Measurements from ENCODE around the gene C9orf153.

Gene C9orf153

DNA sequence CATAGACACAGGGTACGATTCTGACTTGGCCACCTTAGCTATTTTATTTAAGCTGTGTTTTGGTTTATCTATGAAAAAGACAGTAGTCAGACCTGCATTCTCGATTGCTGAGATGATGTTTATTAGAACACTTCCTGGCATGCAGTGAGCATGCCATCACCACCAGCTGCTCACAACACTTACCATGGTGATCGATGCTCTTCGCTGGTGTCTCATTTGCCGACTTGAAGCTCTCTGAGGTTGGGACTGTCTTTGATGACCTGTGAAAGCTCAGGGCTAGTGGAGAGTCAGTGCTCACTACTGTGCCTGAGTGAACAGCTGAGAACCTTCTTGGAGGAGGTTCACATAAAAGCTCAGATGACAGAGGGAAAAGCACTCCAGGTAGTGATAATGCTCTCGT is 4.4 kb upstream of the C9orf153 start:
- Histone ChIP-seq H3K27me3 (ENCODE audit: insufficient read depth, low read length) (no peaks in the 10 kb centered on the region), H3K4me1 (ENCODE audit: control insufficient read depth, insufficient read depth, low read length, unreplicated experiment) (no peaks in the 10 kb centered on the region), H3K79me2 (ENCODE audit: control insufficient read depth, insufficient read depth, low read length, unreplicated experiment) (peaks cover 9% of the 10 kb centered on the region), H2AFZ (ENCODE audit: low read length, unreplicated experiment) (no peak overlapping the region), H3K4me3 (ENCODE audit: low read depth, low read length) (no peak overlapping the region), H3K27ac (ENCODE audit: low read depth, low read length) (no peak overlapping the region), H3K36me3 (ENCODE audit: insufficient read depth, low read length) (no peaks in the 10 kb centered on the region; the same call in 1 of the 2 replicates)

DNA sequence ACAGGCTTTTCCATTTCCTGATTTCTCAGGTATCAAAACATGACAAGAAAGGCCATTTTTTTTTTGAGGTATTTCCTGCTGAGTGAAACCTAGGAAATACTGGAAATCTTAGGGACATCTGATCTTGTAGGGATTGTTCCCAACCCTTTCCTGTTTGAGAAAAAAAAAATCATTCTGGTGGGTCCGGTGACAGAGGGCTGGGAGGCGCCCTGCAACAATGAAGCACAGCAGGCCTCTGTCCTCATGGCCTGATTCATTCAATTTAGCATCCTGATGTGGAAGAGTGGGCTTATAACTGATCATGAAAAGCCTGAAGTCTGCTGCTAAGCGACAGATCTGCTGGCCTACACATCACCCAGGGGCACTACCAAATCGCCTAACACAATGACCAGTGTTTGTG is 3.0 kb upstream of the C9orf153 start:
- Histone ChIP-seq H3K4me1 (ENCODE audit: control insufficient read depth, insufficient read depth, low read length, unreplicated experiment) (no peaks in the 10 kb centered on the region), H3K27ac (ENCODE audit: low read depth, low read length) (no peak overlapping the region), H3K79me2 (ENCODE audit: control insufficient read depth, insufficient read depth, low read length, unreplicated experiment) (peaks cover 6% of the 10 kb centered on the region), H3K36me3 (ENCODE audit: insufficient read depth, low read length) (no peaks in the 10 kb centered on the region; the same call in 1 of the 2 replicates), H3K4me3 (ENCODE audit: low read depth, low read length) (no peak overlapping the region), H3K27me3 (ENCODE audit: insufficient read depth, low read length) (no peaks in the 10 kb centered on the region), H2AFZ (ENCODE audit: low read length, unreplicated experiment) (no peak overlapping the region)

DNA sequence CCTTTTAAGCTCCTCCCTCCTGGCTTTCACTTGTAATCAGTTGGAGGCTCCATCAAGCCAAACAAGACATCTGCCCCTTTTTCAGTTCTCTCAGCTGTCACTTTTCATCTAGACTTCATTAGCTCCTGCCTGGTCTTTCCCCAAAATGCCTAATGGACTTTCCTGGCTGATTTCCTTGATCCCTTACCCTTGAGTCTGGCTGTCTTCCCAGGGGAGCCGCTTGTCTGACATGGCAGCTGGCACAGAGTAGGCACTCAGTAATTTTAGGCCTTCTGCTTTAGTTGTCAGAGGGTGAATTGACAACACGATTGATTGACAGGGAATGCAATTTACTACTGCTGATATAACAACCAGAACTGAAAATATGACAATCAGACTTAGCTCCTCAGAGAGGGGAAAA is 2.1 kb downstream of the C9orf153 start:
- H3K27me3 ChIP-seq (ENCODE audit: insufficient read depth, low read length) = no peaks in the 10 kb centered on the region

DNA sequence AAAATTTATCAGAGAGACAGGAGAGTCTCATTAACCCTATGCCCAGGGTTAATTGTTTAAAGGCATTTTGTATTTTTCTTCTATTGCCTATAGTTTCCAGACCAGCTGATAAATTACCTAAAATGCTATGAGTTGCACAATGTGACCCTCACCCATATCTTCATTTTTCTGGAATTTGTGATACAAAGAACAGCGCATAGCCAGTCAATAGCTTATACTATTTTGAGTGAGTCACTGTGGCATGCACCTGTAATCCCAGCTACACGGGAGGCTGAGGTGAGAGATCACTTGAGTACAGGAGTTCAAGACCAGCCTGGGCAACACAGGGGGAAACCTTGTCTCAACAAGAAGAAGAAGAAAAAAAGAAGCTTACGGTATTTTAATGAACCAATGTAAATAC is 2.8 kb downstream of the C9orf153 start:
- no peak overlapping the region for H3K4me3 ChIP-seq (ENCODE audit: low read depth, low read length)
- H3K27me3 ChIP-seq (ENCODE audit: insufficient read depth, low read length) = no peaks in the 10 kb centered on the region
- no peak overlapping the region for H2AFZ ChIP-seq (ENCODE audit: low read length, unreplicated experiment)
- H3K4me1 ChIP-seq (ENCODE audit: control insufficient read depth, insufficient read depth, low read length, unreplicated experiment) = no peaks in the 10 kb centered on the region
- H3K36me3 ChIP-seq (ENCODE audit: insufficient read depth, low read length) = no peaks in the 10 kb centered on the region
- no peak overlapping the region for H3K27ac ChIP-seq (ENCODE audit: low read depth, low read length)
- H3K79me2 ChIP-seq (ENCODE audit: control insufficient read depth, insufficient read depth, low read length, unreplicated experiment) = no peaks in the 10 kb centered on the region

More for the DNA sequence above, 2.1 kb downstream of the C9orf153 start:
- Histone ChIP-seq H3K36me3 (ENCODE audit: insufficient read depth, low read length) (no peaks in the 10 kb centered on the region), H3K4me1 (ENCODE audit: control insufficient read depth, insufficient read depth, low read length, unreplicated experiment) (no peaks in the 10 kb centered on the region), H3K4me3 (ENCODE audit: low read depth, low read length) (no peak overlapping the region), H2AFZ (ENCODE audit: low read length, unreplicated experiment) (no peak overlapping the region), H3K79me2 (ENCODE audit: control insufficient read depth, insufficient read depth, low read length, unreplicated experiment) (no peaks in the 10 kb centered on the region), H3K27ac (ENCODE audit: low read depth, low read length) (no peak overlapping the region)

DNA sequence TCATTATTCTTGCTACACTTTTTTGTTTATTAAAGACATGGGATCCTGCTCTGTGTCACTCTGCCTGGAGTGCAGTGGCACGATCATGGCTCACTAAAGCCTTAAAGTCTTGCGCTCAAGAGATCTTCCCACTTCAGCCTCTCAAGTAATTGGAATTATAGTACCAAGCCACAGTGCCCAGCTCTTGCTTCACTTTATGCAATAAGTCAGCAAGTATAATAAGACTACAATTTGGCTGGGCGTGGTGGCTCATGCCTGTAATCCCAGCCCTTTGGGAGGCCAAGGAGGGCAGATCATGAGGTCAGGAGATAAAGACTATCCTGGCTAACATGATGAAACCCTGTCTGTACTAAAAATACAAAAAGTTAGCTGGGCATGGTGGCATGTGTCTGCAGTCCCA is 5.9 kb downstream of the C9orf153 start:
- no peak overlapping the region for H3K27ac ChIP-seq (ENCODE audit: low read depth, low read length)
- no peaks in the 10 kb centered on the region for H3K27me3 ChIP-seq (ENCODE audit: insufficient read depth, low read length)
- no peak overlapping the region for H3K4me3 ChIP-seq (ENCODE audit: low read depth, low read length)
- H2AFZ ChIP-seq (ENCODE audit: low read length, unreplicated experiment) = no peak overlapping the region
- H3K36me3 ChIP-seq (ENCODE audit: insufficient read depth, low read length) = no peaks in the 10 kb centered on the region
- H3K4me1 ChIP-seq (ENCODE audit: control insufficient read depth, insufficient read depth, low read length, unreplicated experiment) = no peaks in the 10 kb centered on the region
- H3K79me2 ChIP-seq (ENCODE audit: control insufficient read depth, insufficient read depth, low read length, unreplicated experiment) = no peaks in the 10 kb centered on the region

DNA sequence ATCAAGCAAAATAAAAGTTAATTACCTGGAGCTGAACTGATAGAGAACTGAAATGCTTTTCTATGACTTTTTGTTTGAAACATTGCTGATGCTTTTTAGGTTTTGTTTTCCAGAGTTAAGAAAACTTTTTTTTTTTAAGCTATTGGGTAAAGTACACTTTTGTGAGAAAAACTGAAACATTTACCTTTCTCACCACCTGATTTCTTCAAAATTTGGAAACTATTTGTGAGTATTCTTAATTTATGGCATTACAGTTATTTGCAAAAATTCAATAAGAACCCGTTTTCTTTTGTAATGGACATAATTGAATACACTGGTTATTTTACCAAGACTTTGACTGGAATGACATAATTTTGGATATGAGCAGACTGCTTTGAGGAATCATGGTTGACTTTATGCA is 6.6 kb downstream of the C9orf153 start:
- H3K4me1 ChIP-seq (ENCODE audit: control insufficient read depth, insufficient read depth, low read length, unreplicated experiment) = no peaks in the 10 kb centered on the region
- H2AFZ ChIP-seq (ENCODE audit: low read length, unreplicated experiment) = no peak overlapping the region
- H3K36me3 ChIP-seq (ENCODE audit: insufficient read depth, low read length) = no peaks in the 10 kb centered on the region
- no peaks in the 10 kb centered on the region for H3K27me3 ChIP-seq (ENCODE audit: insufficient read depth, low read length)
- H3K27ac ChIP-seq (ENCODE audit: low read depth, low read length) = no peak overlapping the region
- H3K4me3 ChIP-seq (ENCODE audit: low read depth, low read length) = no peak overlapping the region
- no peaks in the 10 kb centered on the region for H3K79me2 ChIP-seq (ENCODE audit: control insufficient read depth, insufficient read depth, low read length, unreplicated experiment)

DNA sequence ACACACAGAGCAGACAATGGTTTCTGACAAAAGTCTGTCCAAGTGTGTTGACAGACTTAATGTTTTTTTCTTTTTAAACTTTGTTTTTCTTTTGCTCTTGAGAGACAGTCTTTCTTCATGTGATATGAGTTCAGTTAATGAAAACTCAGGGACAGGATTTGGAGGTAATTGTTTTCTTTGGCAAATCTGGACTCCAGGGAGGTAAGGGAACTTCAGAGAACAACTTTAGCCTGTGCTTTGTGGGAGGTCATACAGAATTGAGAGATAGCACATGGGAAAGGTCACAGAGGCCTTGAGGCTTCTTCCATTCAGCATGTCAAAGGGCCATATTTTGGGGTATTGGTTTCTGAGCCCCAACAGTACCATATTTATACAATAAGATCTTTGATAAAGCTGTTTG is 9.3 kb downstream of the C9orf153 start:
- no peaks in the 10 kb centered on the region for H3K27me3 ChIP-seq (ENCODE audit: insufficient read depth, low read length)
- H2AFZ ChIP-seq (ENCODE audit: low read length, unreplicated experiment) = no peak overlapping the region
- H3K4me1 ChIP-seq (ENCODE audit: control insufficient read depth, insufficient read depth, low read length, unreplicated experiment) = peaks cover 3% of the 10 kb centered on the region
- H3K27ac ChIP-seq (ENCODE audit: low read depth, low read length) = no peak overlapping the region
- H3K36me3 ChIP-seq (ENCODE audit: insufficient read depth, low read length) = no peaks in the 10 kb centered on the region
- no peaks in the 10 kb centered on the region for H3K79me2 ChIP-seq (ENCODE audit: control insufficient read depth, insufficient read depth, low read length, unreplicated experiment)
- no peak overlapping the region for H3K4me3 ChIP-seq (ENCODE audit: low read depth, low read length)

DNA sequence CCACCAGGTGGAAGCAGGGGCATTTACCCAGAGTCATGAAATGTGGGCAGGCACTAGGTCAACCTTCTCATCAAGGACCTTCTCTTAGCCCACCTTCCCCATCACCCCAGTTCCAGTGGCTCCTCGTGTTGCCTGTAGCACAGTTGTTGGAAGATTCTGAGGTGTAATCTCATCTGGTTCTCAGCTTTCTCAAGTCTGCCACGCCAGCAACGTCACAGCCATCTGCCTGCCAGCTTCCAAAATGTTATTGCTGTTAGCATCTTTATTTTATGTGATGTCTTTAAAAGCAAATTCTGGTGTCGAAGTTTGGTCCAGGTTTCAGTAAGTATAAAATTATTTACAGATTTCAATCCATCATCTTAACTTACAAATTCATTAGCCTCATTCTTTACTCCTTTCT is 10.7 kb downstream of the C9orf153 start:
- H3K36me3 ChIP-seq (ENCODE audit: insufficient read depth, low read length) = no peaks in the 10 kb centered on the region
- H3K4me1 ChIP-seq (ENCODE audit: control insufficient read depth, insufficient read depth, low read length, unreplicated experiment) = peaks cover 3% of the 10 kb centered on the region

DNA sequence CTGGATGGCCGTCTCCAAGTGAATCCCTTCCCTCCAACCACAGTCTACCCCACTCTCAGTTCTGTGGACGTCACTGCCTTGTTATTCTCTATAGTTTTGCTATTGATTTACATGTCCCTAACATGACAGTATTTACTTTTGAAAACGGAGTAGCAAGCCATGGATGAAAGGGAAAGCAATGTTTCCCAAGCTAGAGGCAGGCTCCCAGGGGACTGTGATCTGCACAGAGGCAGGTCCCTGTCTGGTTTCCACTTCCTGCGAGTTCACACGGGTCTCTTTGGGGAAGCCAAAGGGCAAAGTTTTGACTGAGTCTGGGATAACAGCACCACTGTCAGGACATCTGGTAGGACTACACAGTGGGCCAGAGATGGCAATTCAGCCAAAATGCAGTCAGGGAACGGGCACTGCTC is 12.7 kb downstream of the C9orf153 start:
- Histone ChIP-seq H2AFZ (ENCODE audit: low read length, unreplicated experiment) (peak overlapping the region; percentile 76), H3K4me1 (ENCODE audit: control insufficient read depth, insufficient read depth, low read length, unreplicated experiment) (peaks cover 3% of the 10 kb centered on the region), H3K27ac (ENCODE audit: low read depth, low read length) (no peak overlapping the region), H3K79me2 (ENCODE audit: control insufficient read depth, insufficient read depth, low read length, unreplicated experiment) (no peaks in the 10 kb centered on the region), H3K4me3 (ENCODE audit: low read depth, low read length) (peak overlapping the region; percentile 49), H3K36me3 (ENCODE audit: insufficient read depth, low read length) (no peaks in the 10 kb centered on the region), H3K27me3 (ENCODE audit: insufficient read depth, low read length) (no peaks in the 10 kb centered on the region)

More for the DNA sequence above, 10.7 kb downstream of the C9orf153 start:
- H3K4me3 ChIP-seq (ENCODE audit: low read depth, low read length) = no peak overlapping the region
- H3K79me2 ChIP-seq (ENCODE audit: control insufficient read depth, insufficient read depth, low read length, unreplicated experiment) = no peaks in the 10 kb centered on the region
- no peak overlapping the region for H2AFZ ChIP-seq (ENCODE audit: low read length, unreplicated experiment)
- no peak overlapping the region for H3K27ac ChIP-seq (ENCODE audit: low read depth, low read length)
- H3K27me3 ChIP-seq (ENCODE audit: insufficient read depth, low read length) = no peaks in the 10 kb centered on the region

DNA sequence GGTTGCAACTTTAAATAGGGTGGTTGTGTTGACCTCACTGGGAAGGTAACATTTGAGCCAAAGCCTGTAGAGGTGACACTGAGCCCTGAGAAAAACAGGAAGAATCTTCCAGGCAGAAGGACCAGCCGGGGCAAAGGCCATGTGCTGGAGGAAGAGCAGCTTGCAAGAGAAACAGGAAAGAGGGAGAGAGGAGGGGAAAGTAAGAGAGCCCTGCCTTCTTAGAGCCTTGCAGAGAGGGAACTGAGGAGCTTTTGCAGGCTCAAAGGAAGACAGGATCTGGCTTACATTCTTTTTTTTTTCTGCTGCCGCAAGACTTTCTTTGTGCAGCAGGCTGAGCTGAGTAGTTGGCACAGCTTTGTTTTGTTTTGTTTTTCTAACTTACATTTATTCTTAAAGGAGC is 17.4 kb downstream of the C9orf153 start:
- H2AFZ ChIP-seq (ENCODE audit: low read length, unreplicated experiment) = no peak overlapping the region
- H3K4me3 ChIP-seq (ENCODE audit: low read depth, low read length) = no peak overlapping the region
- H3K27ac ChIP-seq (ENCODE audit: low read depth, low read length) = no peak overlapping the region
- H3K4me1 ChIP-seq (ENCODE audit: control insufficient read depth, insufficient read depth, low read length, unreplicated experiment) = no peaks in the 10 kb centered on the region
- no peaks in the 10 kb centered on the region for H3K36me3 ChIP-seq (ENCODE audit: insufficient read depth, low read length)
- no peaks in the 10 kb centered on the region for H3K79me2 ChIP-seq (ENCODE audit: control insufficient read depth, insufficient read depth, low read length, unreplicated experiment)
- H3K27me3 ChIP-seq (ENCODE audit: insufficient read depth, low read length) = no peaks in the 10 kb centered on the region

DNA sequence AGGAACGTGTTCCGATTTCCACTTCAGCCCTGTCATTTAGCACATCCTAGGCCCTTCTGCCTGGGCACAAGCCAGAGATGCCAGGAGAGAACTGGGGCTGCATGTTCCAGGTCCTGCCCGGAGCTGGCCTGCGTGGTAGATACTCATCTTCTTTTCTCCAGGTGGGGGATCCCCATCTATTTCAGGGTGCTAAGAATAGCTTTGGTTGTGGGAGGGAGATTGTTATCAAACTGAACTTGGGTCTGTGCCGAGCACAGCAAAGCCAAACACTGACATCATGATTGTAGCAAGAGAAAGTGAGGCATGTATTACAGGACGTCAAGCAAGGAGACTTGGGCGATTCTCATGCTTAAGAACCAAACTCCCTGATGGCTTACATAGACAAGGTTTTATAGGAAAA is 18.2 kb downstream of the C9orf153 start:
- Histone ChIP-seq H3K4me1 (ENCODE audit: control insufficient read depth, insufficient read depth, low read length, unreplicated experiment) (no peaks in the 10 kb centered on the region), H3K36me3 (ENCODE audit: insufficient read depth, low read length) (no peaks in the 10 kb centered on the region), H3K79me2 (ENCODE audit: control insufficient read depth, insufficient read depth, low read length, unreplicated experiment) (no peaks in the 10 kb centered on the region), H3K27me3 (ENCODE audit: insufficient read depth, low read length) (no peaks in the 10 kb centered on the region), H3K27ac (ENCODE audit: low read depth, low read length) (no peak overlapping the region), H2AFZ (ENCODE audit: low read length, unreplicated experiment) (no peak overlapping the region), H3K4me3 (ENCODE audit: low read depth, low read length) (no peak overlapping the region)

All from ACC112 (cell line).